GM21619 (cell line): ENCODE data around the gene ATF7IP.

Source experiments
- ATAC-seq: cut with Tn5 transposase; IDR thresholded peaks from one replicate; pipeline ENCODE4 v1.9.1; 2021; ENCODE audit not compliant: unreplicated experiment

The ATF7IP gene

GRCh38 chr12:14416658-14417057 lies 51.2 kb downstream of the ATF7IP start:
- no peak for ATAC-seq

GRCh38 chr12:14417715-14418114 lies 52.2 kb downstream of the ATF7IP start:
- ATAC-seq = no peak

GRCh38 chr12:14418451-14418890 lies 53.0 kb downstream of the ATF7IP start:
- ATAC-seq = no peak

GRCh38 chr12:14422516-14423230 lies 57.2 kb downstream of the ATF7IP start:
- ATAC-seq = no peak

- ATAC-seq = no peak
These were observed 59.1 kb downstream of the ATF7IP start for GRCh38 chr12:14424545-14424944.

GRCh38 chr12:14426792-14427191 lies 61.3 kb downstream of the ATF7IP start:
- no peak for ATAC-seq

GRCh38 chr12:14427929-14428328 lies 62.4 kb downstream of the ATF7IP start:
- ATAC-seq = no peak

GRCh38 chr12:14430394-14430986 lies 65.0 kb downstream of the ATF7IP start:
- ATAC-seq = no peak

- ATAC-seq = no peak
These were observed 66.5 kb downstream of the ATF7IP start for GRCh38 chr12:14431975-14432374.

GRCh38 chr12:14435627-14436026 lies 70.1 kb downstream of the ATF7IP start:
- ATAC-seq = no peak

GRCh38 chr12:14442221-14442881 lies 76.9 kb downstream of the ATF7IP start:
- no peak for ATAC-seq

- no peak for ATAC-seq
These were observed 78.0 kb downstream of the ATF7IP start for GRCh38 chr12:14443531-14443930.

GRCh38 chr12:14450479-14450878 lies 85.0 kb downstream of the ATF7IP start:
- no peak for ATAC-seq

- no peak for ATAC-seq
These were observed 86.9 kb downstream of the ATF7IP start for GRCh38 chr12:14452336-14452735.

- ATAC-seq = no peak
These were observed 87.4 kb downstream of the ATF7IP start for GRCh38 chr12:14452865-14453264.

- ATAC-seq = no peak
These were observed 88.8 kb downstream of the ATF7IP start for GRCh38 chr12:14454098-14454907.

GRCh38 chr12:14460212-14460841 lies 94.8 kb downstream of the ATF7IP start:
- ATAC-seq = no peak

- ATAC-seq = no peak
These were observed 106.0 kb downstream of the ATF7IP start for GRCh38 chr12:14471497-14471896.

- ATAC-seq = no peak
These were observed 108.3 kb downstream of the ATF7IP start for GRCh38 chr12:14473707-14474287.

GRCh38 chr12:14479004-14479403 lies 113.5 kb downstream of the ATF7IP start:
- no peak for ATAC-seq

- no peak for ATAC-seq
These were observed 115.7 kb downstream of the ATF7IP start for GRCh38 chr12:14481201-14481600.
